Measurements from ENCODE around the gene BMP10.

- no peak for TF ChIP-seq CTCF (IDR thresholded peaks at IDR 0.05; ENCODE audit: low read depth, low read length, poor library complexity, severe bottlenecking)
- TF ChIP-seq EZH2phosphoT487 (IDR thresholded peaks at IDR 0.05; ENCODE audit: borderline replicate concordance, low read length) = no peak
Observed at GRCh38 chr2:68854476-68854875, 16.7 kb downstream of the BMP10 start.

All from DOHH2 (cell line).